Activated CD8-positive, alpha-beta memory T cell treated with anti-CD3 and anti-CD28 coated beads for 4 hours (primary cell): ENCODE results near the gene SCFD2.
"Not testable (repeated sequence)": the region's sequence is repeated elsewhere in the genome, so short reads cannot be mapped to it uniquely, and the experiment has no call there.

ENCODE experiments used
- DNase-seq, 2 donors: peaks; one replicate each; pipeline ENCODE4 v3.0.0-alpha.2; 2020; ENCODE audit warnings: low read depth in 2 of 2

The SCFD2 gene

GRCh38 chr4:53101191-53101581, 264.7 kb downstream of the SCFD2 start:
- DNase-seq: no peak

DNA sequence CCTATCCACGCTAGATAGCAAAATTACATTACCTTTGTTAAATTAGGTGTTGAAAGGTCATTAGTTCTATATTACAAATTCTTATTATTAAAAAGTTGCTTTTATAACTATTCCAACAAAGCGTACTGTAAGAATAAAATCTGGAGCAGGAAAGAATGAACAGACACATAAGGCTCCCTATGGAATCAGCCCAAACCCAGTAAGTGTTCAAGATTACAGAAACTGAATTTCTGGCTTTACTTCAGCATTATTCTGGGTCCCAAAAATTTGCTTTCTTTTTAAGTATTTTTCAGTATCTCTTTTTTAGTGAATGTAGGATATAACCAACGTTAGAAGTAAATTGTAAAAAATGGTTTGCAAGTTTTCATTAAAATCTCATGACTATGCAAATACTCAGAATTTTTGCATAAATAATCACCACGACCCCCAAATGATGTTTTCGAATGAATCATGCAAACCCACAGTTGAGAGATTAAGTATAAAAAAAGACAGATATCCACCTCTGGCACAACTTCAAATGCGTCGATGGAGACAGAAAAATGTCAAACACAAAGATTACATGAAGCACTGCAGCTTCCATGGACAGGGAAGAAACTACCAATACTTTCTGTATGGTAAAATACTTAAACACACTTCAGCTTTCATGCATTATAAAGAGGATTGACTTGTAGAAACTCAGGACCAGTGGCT, 265.2 kb downstream of the SCFD2 start:
- no peak for DNase-seq

- no peak for DNase-seq
Observed at GRCh38 chr4:53098681-53099121, 267.2 kb downstream of the SCFD2 start.

GRCh38 chr4:53094040-53094439, 271.8 kb downstream of the SCFD2 start:
- no peak for DNase-seq

DNA sequence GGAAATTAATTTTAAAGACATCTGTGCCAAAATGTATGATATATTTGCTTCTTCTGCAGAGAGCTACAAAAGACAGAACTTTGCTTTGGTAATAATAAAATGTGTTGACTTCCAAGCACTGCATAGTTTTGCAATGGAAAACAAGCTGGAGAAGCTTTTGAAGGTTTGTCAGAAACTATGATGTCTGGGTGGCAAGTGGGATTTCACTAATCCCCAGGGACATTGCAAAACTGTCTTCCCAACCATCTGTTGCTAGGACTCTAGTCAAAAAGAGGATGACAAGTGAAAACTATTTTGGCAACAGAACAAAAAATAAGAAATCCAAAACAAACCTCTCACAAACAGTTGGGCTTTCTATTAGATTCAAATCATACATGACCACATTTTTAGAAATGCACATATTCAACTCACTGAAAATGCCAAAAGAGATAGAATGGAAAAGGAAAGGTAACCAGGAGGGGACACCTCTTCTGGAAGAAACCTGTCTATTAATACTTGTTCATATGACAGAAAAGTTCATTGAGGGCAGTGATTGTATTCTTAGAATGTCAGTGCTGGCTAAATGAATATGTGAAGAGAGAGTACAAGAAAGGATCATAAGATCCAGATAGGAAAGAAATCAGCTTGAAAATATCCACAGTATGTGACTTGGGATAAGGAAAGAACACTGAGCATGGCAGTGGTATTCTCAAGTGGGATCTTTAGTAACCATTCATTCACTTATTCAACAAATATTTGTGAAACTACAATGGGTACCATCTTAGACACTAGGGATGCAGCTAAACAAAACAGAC, 275.7 kb downstream of the SCFD2 start:
- no peak for DNase-seq

- no peak for DNase-seq
Observed at GRCh38 chr4:53088152-53088551, 277.7 kb downstream of the SCFD2 start.

DNA sequence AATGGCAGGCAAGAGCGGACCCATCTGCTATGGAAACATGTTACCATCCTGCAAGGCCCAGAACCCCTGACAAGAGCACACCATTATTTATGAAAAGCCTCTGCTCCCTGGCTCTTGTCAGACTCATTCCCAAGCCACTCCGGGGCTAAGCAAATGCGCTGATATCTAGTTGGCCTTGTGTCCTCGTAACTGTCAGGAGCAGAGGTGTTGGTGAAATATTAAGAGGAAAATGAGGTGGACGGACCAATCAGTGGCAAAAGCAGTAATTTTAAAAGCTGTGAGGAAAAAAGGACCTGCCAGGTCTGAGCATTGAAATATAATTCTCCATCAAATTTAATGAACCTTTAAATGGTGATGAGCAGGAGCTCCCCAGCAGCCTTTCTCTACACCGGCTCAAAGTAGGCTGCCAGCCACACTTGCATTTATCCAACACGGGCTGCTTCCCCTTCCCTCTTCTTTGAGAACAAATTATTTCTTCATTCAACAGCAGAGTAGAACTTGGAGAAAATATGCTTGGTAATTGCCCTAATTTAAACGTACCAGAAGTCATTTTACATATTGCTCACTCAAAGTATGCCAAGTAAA, 289.4 kb downstream of the SCFD2 start:
- DNase-seq: no peak

DNA sequence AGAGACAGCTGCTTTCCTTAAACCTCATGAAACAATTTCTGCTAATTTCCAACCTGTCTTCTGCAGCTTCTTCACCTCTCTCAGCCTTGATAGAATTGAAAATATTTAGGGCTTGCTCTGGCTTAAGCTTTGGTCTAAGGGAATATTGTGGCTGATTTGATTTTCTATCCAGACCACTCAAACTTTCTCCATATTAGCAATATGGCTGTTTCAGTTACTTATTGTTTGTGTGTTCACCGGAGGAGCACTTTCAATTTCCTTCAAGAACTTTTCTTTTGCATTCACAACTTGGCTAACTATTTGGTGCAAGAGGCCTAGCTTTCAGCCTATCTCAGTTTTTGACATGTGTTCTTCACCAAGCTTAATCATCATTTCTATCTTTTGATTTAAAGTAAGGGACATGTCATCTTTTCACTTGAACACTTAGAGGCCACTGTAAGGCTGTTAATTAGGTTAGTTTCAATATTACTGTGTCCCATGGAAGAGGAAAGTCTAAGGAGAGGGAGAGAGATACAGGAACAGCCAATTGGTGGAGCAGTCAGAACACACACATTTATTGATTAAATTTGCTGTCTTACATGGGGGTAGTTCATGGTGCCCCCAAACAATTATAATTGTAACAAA, 290.6 kb downstream of the SCFD2 start:
- no peak for DNase-seq

- DNase-seq: no peak
Observed at GRCh38 chr4:53068755-53069330, 297.0 kb downstream of the SCFD2 start.

- no peak for DNase-seq
Observed at GRCh38 chr4:53067125-53067802, 298.6 kb downstream of the SCFD2 start.

DNA sequence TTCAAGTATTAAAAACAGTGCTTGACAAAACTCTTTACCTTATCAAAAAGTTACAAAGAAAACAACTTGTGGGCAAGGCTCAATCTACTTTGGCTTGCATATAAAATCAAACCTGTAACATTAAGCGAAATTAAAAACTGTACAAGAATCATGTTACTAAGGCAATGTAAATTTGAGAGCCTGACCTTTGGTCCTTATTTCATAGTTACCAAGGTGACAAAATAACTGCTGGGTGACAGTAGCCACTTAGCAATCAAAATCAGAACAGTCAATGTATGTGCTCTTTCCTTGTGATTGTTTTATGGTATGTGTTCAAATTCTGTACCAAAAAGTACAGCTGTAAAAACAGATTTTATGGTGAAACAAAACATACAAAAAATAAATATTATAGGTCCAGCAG, 299.7 kb downstream of the SCFD2 start:
- DNase-seq: no peak

- no peak for DNase-seq
Observed at GRCh38 chr4:53064609-53065008, 301.3 kb downstream of the SCFD2 start.

- no peak for DNase-seq
Observed at GRCh38 chr4:53061091-53061850, 304.6 kb downstream of the SCFD2 start.

GRCh38 chr4:53060278-53060677, 305.6 kb downstream of the SCFD2 start:
- DNase-seq: no peak

DNA sequence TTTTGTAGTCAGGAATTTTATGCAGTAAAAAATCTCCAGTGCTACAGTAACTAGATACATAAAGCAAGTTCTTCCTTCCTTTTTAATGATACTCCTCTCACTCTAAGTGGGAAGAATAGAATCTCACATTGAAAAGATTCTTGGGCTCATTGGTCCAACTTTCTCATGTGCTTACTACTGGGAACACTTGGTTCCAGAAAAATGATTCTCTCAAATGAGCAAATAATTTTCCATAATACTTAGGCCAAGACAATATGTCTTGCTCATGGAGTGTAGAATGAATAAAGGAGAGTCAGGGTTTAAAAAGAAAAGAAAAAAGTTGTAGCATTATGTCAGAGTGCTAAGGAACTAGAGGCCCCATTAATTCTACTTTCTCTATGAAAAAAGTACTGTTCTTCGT, 306.0 kb downstream of the SCFD2 start:
- no peak for DNase-seq

- no peak for DNase-seq
Observed at GRCh38 chr4:53059256-53059655, 306.6 kb downstream of the SCFD2 start.

DNA sequence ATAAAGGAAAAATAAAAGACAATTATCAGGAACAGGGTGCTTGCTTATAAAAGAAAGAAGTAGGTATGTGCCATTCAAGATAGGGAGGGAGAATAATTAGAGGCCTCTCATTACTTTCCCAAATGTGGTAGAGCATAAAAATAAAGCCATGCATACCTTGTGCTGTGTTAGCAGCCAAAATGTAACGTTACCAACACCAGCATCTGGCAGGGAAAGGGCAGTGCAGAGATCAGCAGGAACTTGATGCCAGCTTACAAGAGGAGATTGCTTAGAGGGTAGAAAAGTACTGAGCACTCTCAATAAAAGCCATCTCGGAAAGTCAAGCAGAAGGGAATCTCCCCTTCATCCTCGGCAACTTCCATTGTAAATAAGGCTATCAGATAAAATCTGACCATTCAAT, 308.2 kb downstream of the SCFD2 start:
- no peak for DNase-seq

DNA sequence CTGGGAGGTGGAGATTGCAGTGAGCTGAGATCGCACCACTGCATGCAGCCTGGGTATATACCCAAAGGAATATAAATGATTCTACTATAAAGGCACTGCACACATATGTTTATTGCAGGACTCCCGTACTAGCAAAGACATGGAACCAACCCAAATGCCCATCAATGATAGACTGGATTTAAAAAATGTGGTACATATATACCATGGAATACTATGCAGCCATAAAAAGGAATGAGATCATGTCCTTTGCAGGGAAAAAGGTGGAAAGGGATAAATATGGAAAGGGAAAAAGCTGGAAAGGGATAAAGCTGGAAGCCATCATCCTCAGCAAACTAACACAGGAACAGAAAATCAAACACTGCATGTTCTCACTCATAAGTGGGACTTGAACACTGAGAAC, 308.8 kb downstream of the SCFD2 start:
- DNase-seq: not testable (repeated sequence)

- no peak for DNase-seq
Observed at GRCh38 chr4:53055716-53056403, 310.0 kb downstream of the SCFD2 start.

- no peak for DNase-seq
Observed at GRCh38 chr4:53055274-53055673, 310.6 kb downstream of the SCFD2 start.
